Measurements from ENCODE around the gene KIAA0753. TPM values are rescaled to one million over a fixed set of nuclear protein-coding genes. Genes with fewer than 3 reads are reported as not detected.

KIAA0753 gene
- total RNA-seq = 10 to 100 TPM; 20.8 to 21.4 TPM

DNA sequence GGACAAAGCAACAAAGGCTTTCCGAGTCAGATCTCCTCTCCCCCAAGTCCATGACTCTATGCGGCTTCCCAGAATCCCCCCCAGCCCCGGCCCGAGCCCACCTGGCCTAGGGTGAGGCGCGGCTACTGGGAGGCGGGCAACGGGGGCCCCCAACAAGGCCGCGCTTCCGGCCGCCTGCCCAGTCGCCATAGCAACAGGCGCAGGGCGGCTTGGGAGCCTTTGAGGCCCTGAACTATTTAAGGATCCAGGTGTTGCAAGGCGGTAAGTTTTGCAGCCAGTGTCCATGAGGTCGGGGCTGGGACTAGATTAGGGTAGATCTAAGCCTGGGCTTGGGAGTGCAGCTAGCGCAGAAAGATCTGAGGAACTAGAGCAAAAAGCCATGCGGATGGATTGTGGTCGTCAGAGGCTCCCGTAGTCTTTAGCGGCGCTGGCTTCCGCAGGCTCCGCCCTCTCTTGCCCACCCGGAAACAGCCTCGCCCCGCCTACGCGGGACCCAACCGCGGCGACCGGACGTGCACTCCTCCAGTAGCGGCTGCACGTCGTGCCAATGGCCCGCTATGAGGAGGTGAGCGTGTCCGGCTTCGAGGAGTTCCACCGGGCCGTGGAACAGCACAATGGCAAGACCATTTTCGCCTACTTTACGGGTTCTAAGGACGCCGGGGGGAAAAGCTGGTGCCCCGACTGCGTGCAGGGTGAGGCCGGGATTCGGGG, at the start of gene KIAA0753, which contains the start of gene TXNDC17:
Gene KIAA0753 (minus strand): TSS at position 176 of the 711 bp plus-strand sequence. CDS start 5,608 bp downstream, outside the sequence.
Gene TXNDC17 (plus strand): TSS at position 525 of the 711 bp plus-strand sequence. CDS start 23 bp downstream, at position 548.
- ChIA-PET CTCF (interaction anchor here (1.0 kb wide), 1 partner anchor 91 kb away, joined by 3 read pairs; no protein-coding TSS in a partner anchor), POLR2A (interaction anchor here (0.5 to 0.8 kb wide), 2 partner anchors 10 kb away, joined by 3 to 7 read pairs; partner anchors contain the start of genes C17orf100 and MED31)

DNA sequence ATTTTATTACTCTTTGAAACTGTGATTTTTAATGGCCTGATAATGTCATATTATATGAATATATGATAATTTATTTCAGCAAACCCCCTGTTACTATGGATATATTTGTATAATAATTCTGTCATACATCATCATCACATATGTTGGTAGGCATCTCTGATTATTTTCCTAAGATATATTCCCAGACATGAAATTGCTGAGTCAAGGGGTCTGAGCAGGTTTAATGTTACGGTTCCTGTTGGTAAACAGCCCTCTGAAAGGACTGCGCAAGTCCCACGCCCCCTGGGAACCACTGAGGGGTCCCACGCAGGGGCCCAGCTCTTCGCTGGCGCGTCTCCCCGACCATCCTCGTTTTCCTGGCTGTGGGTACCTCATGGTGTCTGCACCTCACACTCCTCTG, 48.4 kb upstream of the KIAA0753 start:
- CTCF ChIA-PET = no interaction called here
- POLR2A ChIA-PET = no interaction called here

- POLR2A ChIA-PET = no interaction called here
- CTCF ChIA-PET = no interaction called here
Measured at GRCh38 chr17:6686026-6686425, 45.5 kb upstream of the KIAA0753 start.

- ChIA-PET CTCF (no interaction called here), POLR2A (no interaction called here)
Measured at GRCh38 chr17:6684881-6685767, 44.6 kb upstream of the KIAA0753 start.

DNA sequence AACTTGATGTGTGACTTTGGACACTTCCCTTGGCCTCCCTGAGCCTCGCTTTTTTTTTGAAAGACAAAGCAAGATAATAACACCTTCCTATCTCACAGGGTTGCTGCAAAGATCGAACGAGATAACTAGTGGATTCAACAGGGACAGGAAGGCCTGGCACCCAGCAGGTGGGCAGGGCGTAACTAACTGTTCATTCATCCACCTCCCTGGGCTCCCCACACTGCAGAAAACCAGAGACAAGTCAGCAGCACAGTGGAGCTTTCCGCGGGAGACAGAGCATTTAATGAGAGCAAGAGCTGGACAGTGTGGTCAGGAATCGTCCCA, 43.9 kb upstream of the KIAA0753 start:
- ChIA-PET CTCF (no interaction called here), POLR2A (no interaction called here)

DNA sequence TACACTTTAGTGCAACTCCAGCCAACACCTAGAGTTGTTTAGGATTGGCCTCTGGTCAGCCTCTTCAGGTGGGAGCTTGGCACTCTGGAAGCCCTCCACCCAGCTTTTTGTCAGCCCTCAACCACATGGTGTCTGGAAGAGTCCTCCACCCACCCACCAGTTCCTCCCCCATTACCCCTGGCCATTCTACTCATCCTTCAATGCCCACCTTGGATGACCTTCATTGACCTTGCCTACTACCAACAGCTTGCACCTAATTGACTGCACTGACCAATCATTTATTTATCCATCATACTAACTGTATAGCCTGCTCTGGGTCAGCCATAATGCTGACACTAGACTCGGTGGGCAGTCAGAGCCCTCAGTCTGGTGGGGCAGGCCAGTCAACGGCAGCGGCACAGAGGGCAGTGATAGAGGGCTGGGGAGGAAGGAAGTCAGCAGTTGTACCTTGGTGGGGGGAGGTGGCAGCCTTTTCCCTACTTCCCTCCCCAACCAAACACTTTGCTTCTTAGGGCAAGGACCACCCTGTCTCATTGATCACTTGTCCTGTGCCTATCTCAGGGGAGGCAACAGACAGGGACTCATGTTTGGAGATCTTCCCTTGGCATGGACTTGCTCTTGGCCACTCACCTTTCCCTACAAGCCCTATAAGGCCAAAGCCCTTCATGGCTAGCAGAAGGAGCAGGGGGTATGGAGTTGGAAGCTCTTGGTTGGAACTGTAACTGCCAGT, 43.4 kb upstream of the KIAA0753 start:
- ChIA-PET POLR2A (no interaction called here), CTCF (interaction anchor here (1.6 kb wide), 1 partner anchor 12 kb away, joined by 3 read pairs; no protein-coding TSS in a partner anchor)

DNA sequence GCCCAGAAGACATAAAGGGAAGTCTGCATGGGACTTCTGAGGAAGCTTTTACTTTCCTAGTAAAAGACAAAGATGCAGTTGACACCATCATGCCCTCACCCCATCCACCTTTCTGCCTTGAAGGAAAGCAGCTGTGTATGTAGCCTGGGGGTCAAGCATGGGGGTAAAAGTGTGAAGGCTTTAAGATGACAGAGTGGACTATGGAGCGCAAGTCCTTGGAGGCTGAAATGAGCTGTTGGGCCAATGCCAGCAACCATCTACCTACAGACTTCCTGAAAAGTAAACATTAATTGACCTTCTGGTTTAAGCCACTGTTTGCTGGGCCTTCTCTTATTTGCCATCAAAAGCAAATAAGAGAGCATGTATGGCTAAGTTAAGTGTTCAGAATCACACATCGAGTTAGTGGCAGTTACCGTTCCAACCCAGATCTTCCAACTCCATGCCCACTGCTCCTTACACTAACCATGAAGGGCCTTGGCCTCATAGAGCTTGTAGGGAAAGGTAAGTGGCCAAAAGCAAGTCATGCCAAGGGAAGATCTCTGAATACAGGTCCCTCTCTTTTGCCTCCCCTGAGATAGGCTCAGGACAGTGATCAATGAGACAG, 42.7 kb upstream of the KIAA0753 start:
- POLR2A ChIA-PET = no interaction called here
- CTCF ChIA-PET = interaction anchor here (1.6 kb wide), 1 partner anchor 12 kb away, joined by 3 read pairs; no protein-coding TSS in a partner anchor

DNA sequence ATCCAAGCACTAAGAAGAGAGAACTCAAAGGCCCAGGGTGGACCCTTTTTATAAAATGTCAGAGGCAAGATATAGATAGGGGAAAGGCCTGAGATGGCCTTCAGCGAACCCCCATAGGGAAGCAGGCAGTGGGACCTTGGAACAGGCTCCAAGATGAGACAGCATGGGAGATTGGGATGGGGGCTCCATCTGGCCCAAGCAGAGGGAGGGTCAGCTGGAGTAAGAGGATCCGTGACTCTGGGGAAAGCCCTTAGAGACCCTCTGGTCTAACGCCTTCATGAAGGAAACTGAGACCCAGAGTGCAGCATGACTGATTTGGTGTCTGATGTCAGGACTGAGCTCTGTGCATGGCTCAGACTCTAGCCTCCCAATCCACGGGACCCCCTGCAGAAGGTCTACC, 41.8 kb upstream of the KIAA0753 start:
- ChIA-PET POLR2A (no interaction called here), CTCF (interaction anchor here (1.6 kb wide), 1 partner anchor 11 kb away, joined by 3 read pairs; no protein-coding TSS in a partner anchor)

GRCh38 chr17:6681671-6682070, 41.2 kb upstream of the KIAA0753 start:
- ChIA-PET POLR2A (no interaction called here), CTCF (no interaction called here)

GRCh38 chr17:6681176-6681575, 40.7 kb upstream of the KIAA0753 start:
- ChIA-PET CTCF (no interaction called here), POLR2A (no interaction called here)

DNA sequence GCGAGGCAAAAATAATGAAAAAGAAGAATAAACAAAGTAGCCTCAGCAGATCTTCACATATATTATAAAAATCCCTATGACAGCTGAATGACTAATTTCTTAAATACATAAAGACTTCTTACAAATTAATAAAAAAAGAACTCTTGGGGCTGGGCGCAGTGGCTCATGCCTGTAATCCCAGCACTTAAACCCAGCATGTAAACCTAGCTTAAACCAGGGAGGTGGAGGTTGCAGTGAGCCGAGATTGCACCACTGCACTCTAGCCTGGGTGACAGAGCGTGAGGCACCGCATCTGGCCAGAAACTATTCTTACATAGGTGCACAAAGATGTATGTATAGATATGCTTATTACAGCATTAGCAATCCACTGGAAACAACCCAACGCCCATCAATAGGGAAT, 38.7 kb upstream of the KIAA0753 start:
- CTCF ChIA-PET = no interaction called here
- POLR2A ChIA-PET = no interaction called here

DNA sequence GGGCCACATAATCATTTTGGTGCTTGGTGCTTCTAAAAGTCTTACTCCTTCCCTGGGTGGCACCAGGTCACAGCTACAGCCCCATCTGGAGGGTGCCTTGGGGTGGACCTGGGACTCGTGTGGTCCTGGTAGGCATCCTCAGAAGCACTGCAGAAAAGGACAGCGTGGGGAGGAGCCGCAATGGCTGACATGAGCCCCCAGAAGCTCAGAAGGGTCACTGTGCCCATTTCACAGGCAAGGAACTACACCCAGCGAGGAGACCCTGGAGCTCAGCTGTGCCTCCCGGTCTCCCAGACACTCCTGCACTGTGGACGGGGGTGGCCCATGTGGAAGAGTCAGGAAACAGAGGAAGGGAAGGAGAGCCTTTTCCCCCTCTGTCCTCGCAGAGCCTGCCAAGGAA, 37.4 kb upstream of the KIAA0753 start:
- CTCF ChIA-PET = no interaction called here
- POLR2A ChIA-PET = no interaction called here

DNA sequence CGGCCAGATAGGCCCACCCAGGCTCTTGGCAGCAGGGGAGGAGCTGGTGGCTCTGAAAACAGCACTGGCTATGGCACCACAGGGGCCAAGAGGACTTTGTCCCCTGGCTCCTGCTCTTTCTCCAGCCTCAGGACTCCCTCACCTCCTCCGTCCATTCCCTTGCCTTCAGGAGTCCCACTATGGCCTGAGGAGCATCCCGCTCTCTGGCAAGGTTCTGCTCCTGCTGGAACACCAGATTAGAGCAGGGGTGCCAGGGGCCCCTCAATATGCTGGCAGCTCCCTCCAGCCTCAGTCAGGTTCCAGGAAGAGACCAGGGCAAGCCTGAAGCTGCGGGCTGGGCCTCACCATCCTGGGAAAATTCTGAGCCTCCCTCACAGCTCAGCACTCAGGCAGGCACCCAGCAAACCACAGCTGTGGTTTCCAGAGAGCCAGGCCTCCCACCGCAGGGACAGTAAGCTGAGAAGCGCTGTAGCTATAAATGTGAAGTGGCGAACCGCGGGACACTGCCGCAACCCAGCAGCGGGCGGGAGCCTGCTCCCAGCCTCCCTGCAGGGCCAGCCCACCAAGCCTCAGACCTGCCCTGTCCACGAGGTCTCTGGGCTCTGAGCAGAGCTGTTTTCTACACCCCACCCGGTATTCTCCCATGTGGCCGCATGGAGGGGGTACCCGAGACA, 36.8 kb upstream of the KIAA0753 start:
- POLR2A ChIA-PET = no interaction called here

DNA sequence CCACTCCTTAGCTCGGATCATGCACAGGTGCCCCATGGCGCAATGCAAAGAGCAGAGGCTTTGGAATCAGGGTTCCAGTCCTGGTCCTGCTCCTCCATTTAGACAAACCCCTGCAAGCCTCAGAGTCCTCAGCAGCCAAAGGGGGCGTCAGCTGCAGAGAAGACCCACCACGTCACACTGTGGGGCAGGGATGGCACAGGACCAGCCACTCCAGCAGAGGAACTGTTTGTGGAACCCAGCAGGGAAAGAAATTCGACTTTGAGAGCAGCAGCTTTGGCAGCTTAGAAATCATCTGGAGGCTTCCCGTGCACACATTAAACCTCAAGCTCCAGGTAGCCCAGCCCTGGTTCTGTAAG, 36.3 kb upstream of the KIAA0753 start:
- ChIA-PET CTCF (interaction anchor here (0.6 kb wide), 1 partner anchor 40 kb away, joined by 3 read pairs; no protein-coding TSS in a partner anchor), POLR2A (no interaction called here)

More for the DNA sequence above, 36.8 kb upstream of the KIAA0753 start:
- CTCF ChIA-PET = no interaction called here

- POLR2A ChIA-PET = no interaction called here
- CTCF ChIA-PET = no interaction called here
Measured at GRCh38 chr17:6675201-6675825, 34.8 kb upstream of the KIAA0753 start.

DNA sequence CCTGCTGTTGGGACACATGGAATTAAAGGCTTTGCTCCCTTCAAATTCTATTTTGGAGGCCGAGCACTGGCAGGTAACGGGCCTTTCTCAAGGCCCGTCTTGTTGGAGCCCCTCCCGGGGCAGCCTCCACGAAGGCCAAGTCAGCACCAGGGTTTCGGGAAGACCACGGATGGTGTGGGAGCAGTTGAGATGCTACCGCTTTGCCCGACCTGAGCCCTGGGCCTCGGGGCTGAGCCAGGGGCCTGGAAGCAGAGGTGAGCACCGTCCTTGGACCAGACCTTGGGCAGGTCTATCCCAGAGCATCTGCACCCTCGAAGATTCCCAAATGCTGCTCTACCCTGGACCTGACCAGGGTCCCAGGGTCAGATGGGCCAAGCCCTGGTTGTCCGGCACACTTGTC, 34.1 kb upstream of the KIAA0753 start:
- ChIA-PET POLR2A (no interaction called here), CTCF (no interaction called here)

GRCh38 chr17:6671431-6671830, 30.9 kb upstream of the KIAA0753 start:
- ChIA-PET POLR2A (no interaction called here), CTCF (interaction anchor here (1.3 to 1.4 kb wide), 2 partner anchors 9 to 12 kb away, joined by 3 read pairs; no protein-coding TSS in a partner anchor)

GRCh38 chr17:6670999-6671398, 30.5 kb upstream of the KIAA0753 start:
- CTCF ChIA-PET = interaction anchor here (1.3 to 1.4 kb wide), 2 partner anchors 9 to 12 kb away, joined by 3 read pairs; no protein-coding TSS in a partner anchor
- POLR2A ChIA-PET = no interaction called here

GRCh38 chr17:6670571-6670970, 30.1 kb upstream of the KIAA0753 start:
- POLR2A ChIA-PET = no interaction called here
- CTCF ChIA-PET = interaction anchor here (0.7 to 1.4 kb wide), 3 partner anchors 8 to 1353 kb away, joined by 3 read pairs; no protein-coding TSS in a partner anchor
